HEK293 (cell line): ENCODE measurements around the gene IQCH.
A peak's percentile ranks its signal among the peaks of the same experiment; 100 is the strongest.

Source experiments
- CTCF ChIA-PET: fragments of 350-600 bp; formaldehyde crosslinking; extraction: SDS; loops from one replicate; lab custom pipeline; 2021; ENCODE audit warnings: antibody characterized with exemption; lab: Yijun Ruan, JAX
- POLR2A ChIA-PET: fragments of 300-600 bp; formaldehyde crosslinking; extraction: SDS; loops from one replicate; lab custom pipeline; 2020; ENCODE audit warnings: antibody characterized with exemption, inconsistent platforms; lab: Yijun Ruan, JAX
- H3K27ac ChIP-seq: fragments of 200-500 bp; sonication (Bioruptor generic); 2 replicates; pipeline ENCODE4 v1.5.1; 2014; ENCODE audit warnings: low read depth, low read length, control low read depth, inconsistent platforms; ENCODE audit errors: extremely low read depth
- H3K36me3 ChIP-seq, 2 experiments: fragments of 200-500 bp in 1 of 2; sonication (Bioruptor generic) in 1 of 2; 1 replicate in 1 of 2; 2 replicates in 1 of 2; pipeline ENCODE4 v1.5.1; 2014 to 2017; ENCODE audit warnings: inconsistent platforms in 2 of 2, low read length in 2 of 2; ENCODE audit not compliant: control insufficient read depth in 2 of 2, insufficient read depth in 1 of 2
- H3K4me1 ChIP-seq: fragments of 200-500 bp; sonication (Bioruptor generic); 2 replicates; pipeline ENCODE4 v1.5.1; 2014; ENCODE audit warnings: mild to moderate bottlenecking, low read length, inconsistent platforms; ENCODE audit not compliant: control insufficient read depth, insufficient read depth
- H3K4me3 ChIP-seq: 2 replicates; pipeline ENCODE4 v1.5.1; 2011; ENCODE audit warnings: low read depth, mild to moderate bottlenecking, control low read depth, low read length, moderate library complexity
- H3K9me3 ChIP-seq: fragments of 200-500 bp; sonication (Bioruptor generic); 2 replicates; pipeline ENCODE4 v1.5.1; 2014; ENCODE audit warnings: low read depth, low read length, inconsistent platforms; ENCODE audit not compliant: control insufficient read depth, insufficient read depth
- BCL6B ChIP-seq: fragments of 450-650 bp; formaldehyde crosslinking; IDR thresholded peaks from 2 replicates; pipeline ENCODE4 v1.5.1; 2017; ENCODE audit warnings: missing biosample characterization, missing genetic modification characterization
- HOXA7 ChIP-seq: sonication (generic); formaldehyde crosslinking; IDR thresholded peaks from 2 replicates; pipeline ENCODE4 v1.8.1; 2022; ENCODE audit warnings: missing genetic modification reagents, borderline replicate concordance
- IKZF3 ChIP-seq: fragments of 450-650 bp; IDR thresholded peaks from 2 replicates; pipeline ENCODE4 v1.5.0; 2018; ENCODE audit warnings: missing biosample characterization, mild to moderate bottlenecking, missing genetic modification characterization, moderate library complexity
- KLF10 ChIP-seq: fragments of 450-650 bp; IDR thresholded peaks from 2 replicates; pipeline ENCODE4 v1.5.1; 2018; ENCODE audit warnings: missing biosample characterization, mild to moderate bottlenecking, missing genetic modification characterization
- MEIS1 ChIP-seq: sonication (generic); formaldehyde crosslinking; IDR thresholded peaks from 2 replicates; pipeline ENCODE4 v1.8.1; 2022; ENCODE audit warnings: missing genetic modification reagents, mild to moderate bottlenecking, borderline replicate concordance
- RBAK ChIP-seq: fragments of 450-650 bp; formaldehyde crosslinking; IDR thresholded peaks from 2 replicates; pipeline ENCODE4 v1.5.1; 2016; ENCODE audit warnings: missing biosample characterization, missing genetic modification characterization
- SETDB1 ChIP-seq: IDR thresholded peaks from one replicate; pipeline ENCODE4 v1.6.1; 2017; ENCODE audit warnings: mild to moderate bottlenecking, low read length, moderate library complexity, mixed read lengths; ENCODE audit not compliant: insufficient read length
- YY1 ChIP-seq: fragments of 450-650 bp; formaldehyde crosslinking; IDR thresholded peaks from 2 replicates; pipeline ENCODE4 v1.5.1; 2018; ENCODE audit warnings: missing biosample characterization, missing genetic modification characterization
- ZBTB11 ChIP-seq: fragments of 450-650 bp; formaldehyde crosslinking; conservative IDR thresholded peaks from 2 replicates; pipeline ENCODE4 v1.5.1; 2016; ENCODE audit warnings: low read depth, missing biosample characterization, missing genetic modification characterization
- ZBTB8A ChIP-seq: fragments of 450-650 bp; formaldehyde crosslinking; IDR thresholded peaks from 2 replicates; pipeline ENCODE4 v1.5.1; 2016; ENCODE audit warnings: missing biosample characterization, missing genetic modification characterization
- ZIC2 ChIP-seq: fragments of 450-650 bp; formaldehyde crosslinking; IDR thresholded peaks from 2 replicates; pipeline ENCODE4 v1.5.1; 2016; ENCODE audit warnings: missing biosample characterization, missing genetic modification characterization
- ZNF24 ChIP-seq: fragments of 450-650 bp; formaldehyde crosslinking; IDR thresholded peaks from 2 replicates; pipeline ENCODE4 v1.5.1; 2016; ENCODE audit warnings: missing biosample characterization, missing genetic modification characterization
- ZNF366 ChIP-seq: fragments of 450-650 bp; formaldehyde crosslinking; conservative IDR thresholded peaks from 2 replicates; pipeline ENCODE4 v1.5.1; 2016; ENCODE audit warnings: missing biosample characterization, missing genetic modification characterization
- ZNF518A ChIP-seq: fragments of 450-650 bp; formaldehyde crosslinking; conservative IDR thresholded peaks from 2 replicates; pipeline ENCODE4 v1.5.1; 2016; ENCODE audit warnings: low read depth, missing biosample characterization, missing genetic modification characterization
- ZNF560 ChIP-seq: fragments of 450-650 bp; formaldehyde crosslinking; IDR thresholded peaks from 2 replicates; pipeline ENCODE4 v1.5.1; 2017; ENCODE audit warnings: missing biosample characterization, missing genetic modification characterization, borderline replicate concordance
- ZNF561 ChIP-seq: fragments of 450-650 bp; IDR thresholded peaks from 2 replicates; pipeline ENCODE4 v1.5.1; 2018; ENCODE audit warnings: missing biosample characterization, missing genetic modification characterization, borderline replicate concordance
- ZNF76 ChIP-seq: fragments of 450-650 bp; formaldehyde crosslinking; IDR thresholded peaks from 2 replicates; pipeline ENCODE4; 2016; ENCODE audit warnings: low read depth, missing biosample characterization, missing genetic modification characterization, borderline replicate concordance
- ZNF792 ChIP-seq: fragments of 450-650 bp; formaldehyde crosslinking; IDR thresholded peaks from 2 replicates; pipeline ENCODE4 v1.5.1; 2016; ENCODE audit warnings: missing biosample characterization, missing genetic modification characterization
- ZNF843 ChIP-seq: fragments of 450-650 bp; formaldehyde crosslinking; IDR thresholded peaks from 2 replicates; pipeline ENCODE4 v1.5.1; 2016; ENCODE audit warnings: missing biosample characterization, missing genetic modification characterization
- ZXDB ChIP-seq: fragments of 450-650 bp; formaldehyde crosslinking; IDR thresholded peaks from 2 replicates; pipeline ENCODE4 v1.5.1; 2016; ENCODE audit warnings: missing biosample characterization, missing genetic modification characterization
- TF ChIP-seq, protein P1 (sequence below): fragments of 450-650 bp; formaldehyde crosslinking; IDR thresholded peaks from 2 replicates; pipeline ENCODE4 v1.5.1; 2017; ENCODE audit warnings: missing biosample characterization, missing genetic modification characterization
- TF ChIP-seq, protein P2 (sequence below): fragments of 450-650 bp; formaldehyde crosslinking; IDR thresholded peaks from 2 replicates; pipeline ENCODE4 v1.5.1; 2016; ENCODE audit warnings: missing biosample characterization, missing genetic modification characterization

Gene IQCH

DNA sequence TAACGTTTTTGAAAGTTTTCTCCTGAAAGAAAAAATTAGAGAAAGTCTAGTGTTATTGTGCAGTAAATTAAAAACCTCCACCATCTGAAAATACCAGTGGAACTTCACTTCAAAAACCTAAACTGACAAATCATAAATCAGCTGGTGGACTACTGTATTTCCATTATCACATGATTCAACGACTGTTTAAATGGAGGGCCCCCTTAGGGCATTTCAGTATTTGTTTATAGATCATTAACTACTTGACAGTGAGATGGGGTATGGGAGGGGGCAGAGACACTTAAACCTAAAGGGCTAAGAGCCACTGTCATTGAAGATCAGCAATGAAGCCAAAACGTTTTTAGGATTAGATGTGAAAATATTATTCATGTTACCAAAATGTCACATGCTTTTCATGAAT, 257.6 kb downstream of the IQCH start:
- no peak overlapping the region for H3K4me3 ChIP-seq
- CTCF ChIA-PET, result interaction anchor here (0.8 kb wide), 2 partner anchors 320 to 1519 kb away, joined by 3 to 4 read pairs; no protein-coding TSS in a partner anchor
- TF ChIP-seq, protein P1, sequence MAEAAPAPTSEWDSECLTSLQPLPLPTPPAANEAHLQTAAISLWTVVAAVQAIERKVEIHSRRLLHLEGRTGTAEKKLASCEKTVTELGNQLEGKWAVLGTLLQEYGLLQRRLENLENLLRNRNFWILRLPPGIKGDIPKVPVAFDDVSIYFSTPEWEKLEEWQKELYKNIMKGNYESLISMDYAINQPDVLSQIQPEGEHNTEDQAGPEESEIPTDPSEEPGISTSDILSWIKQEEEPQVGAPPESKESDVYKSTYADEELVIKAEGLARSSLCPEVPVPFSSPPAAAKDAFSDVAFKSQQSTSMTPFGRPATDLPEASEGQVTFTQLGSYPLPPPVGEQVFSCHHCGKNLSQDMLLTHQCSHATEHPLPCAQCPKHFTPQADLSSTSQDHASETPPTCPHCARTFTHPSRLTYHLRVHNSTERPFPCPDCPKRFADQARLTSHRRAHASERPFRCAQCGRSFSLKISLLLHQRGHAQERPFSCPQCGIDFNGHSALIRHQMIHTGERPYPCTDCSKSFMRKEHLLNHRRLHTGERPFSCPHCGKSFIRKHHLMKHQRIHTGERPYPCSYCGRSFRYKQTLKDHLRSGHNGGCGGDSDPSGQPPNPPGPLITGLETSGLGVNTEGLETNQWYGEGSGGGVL, result 0 out of 2 replicates have a peak, but pooled peaks have one; percentile 13
- TF ChIP-seq ZBTB11 (tag by site-specific recombination) (no peak), SETDB1 (no peak), ZXDB (tag by site-specific recombination) (peak; percentile 63), ZNF24 (tag by site-specific recombination) (no peak), ZNF792 (tag by site-specific recombination) (no peak), YY1 (tag by site-specific recombination) (peak; percentile 65; the same call in 1 of the 2 replicates), RBAK (no peak), ZNF843 (peak; percentile 61), IKZF3 (tag by site-specific recombination) (0 out of 2 replicates have a peak, but pooled peaks have one; percentile 40), HOXA7 (CRISPR knock-in tag) (no peak), ZNF366 (tag by site-specific recombination) (no peak), BCL6B (peak; percentile 61), ZIC2 (peak; percentile 62), ZNF76 (tag by site-specific recombination) (0 out of 2 replicates have a peak, but pooled peaks have one; percentile 31), ZBTB8A (0 out of 2 replicates have a peak, but pooled peaks have one; percentile 28), ZNF561 (tag by site-specific recombination) (no peak), ZNF518A (tag by site-specific recombination) (no peak), KLF10 (tag by site-specific recombination) (peak; percentile 58; the same call in 1 of the 2 replicates), MEIS1 (CRISPR knock-in tag) (0 out of 2 replicates have a peak, but pooled peaks have one; percentile 46), ZNF560 (tag by site-specific recombination) (no peak)
- TF ChIP-seq, protein P2, sequence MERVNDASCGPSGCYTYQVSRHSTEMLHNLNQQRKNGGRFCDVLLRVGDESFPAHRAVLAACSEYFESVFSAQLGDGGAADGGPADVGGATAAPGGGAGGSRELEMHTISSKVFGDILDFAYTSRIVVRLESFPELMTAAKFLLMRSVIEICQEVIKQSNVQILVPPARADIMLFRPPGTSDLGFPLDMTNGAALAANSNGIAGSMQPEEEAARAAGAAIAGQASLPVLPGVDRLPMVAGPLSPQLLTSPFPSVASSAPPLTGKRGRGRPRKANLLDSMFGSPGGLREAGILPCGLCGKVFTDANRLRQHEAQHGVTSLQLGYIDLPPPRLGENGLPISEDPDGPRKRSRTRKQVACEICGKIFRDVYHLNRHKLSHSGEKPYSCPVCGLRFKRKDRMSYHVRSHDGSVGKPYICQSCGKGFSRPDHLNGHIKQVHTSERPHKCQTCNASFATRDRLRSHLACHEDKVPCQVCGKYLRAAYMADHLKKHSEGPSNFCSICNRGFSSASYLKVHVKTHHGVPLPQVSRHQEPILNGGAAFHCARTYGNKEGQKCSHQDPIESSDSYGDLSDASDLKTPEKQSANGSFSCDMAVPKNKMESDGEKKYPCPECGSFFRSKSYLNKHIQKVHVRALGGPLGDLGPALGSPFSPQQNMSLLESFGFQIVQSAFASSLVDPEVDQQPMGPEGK (tag by site-specific recombination), result no peak

More for the DNA sequence above, 257.6 kb downstream of the IQCH start:
- Histone ChIP-seq H3K27ac (no peak overlapping the region), H3K4me1 (peaks cover 10% of the 10 kb centered on the region), H3K9me3 (no peaks in the 10 kb centered on the region), H3K36me3 (peaks cover 5 to 6% of the 10 kb centered on the region in 2 experiments; a peak in 2 of 3 replicates)
- POLR2A ChIA-PET, result no interaction called here
